Suprapubic skin (tissue), 4 donors: ENCODE data around the gene TANK. TPM values are rescaled to one million over a fixed set of nuclear protein-coding genes. Genes with fewer than 3 reads are reported as not detected.

Source experiments
- DNase-seq, 2 donors: peaks; one replicate each; pipeline ENCODE4 v3.0.0-alpha.2; 2019; ENCODE audit warnings: low spot score in 2 of 2
- H3K27ac ChIP-seq: fragments of 200-600 bp; sonication (generic); one replicate; pipeline ENCODE4 v1.5.1; 2019
- H3K27me3 ChIP-seq: fragments of 200-600 bp; sonication (generic); one replicate; pipeline ENCODE4 v1.5.1; 2019
- H3K36me3 ChIP-seq: fragments of 200-600 bp; sonication (generic); one replicate; pipeline ENCODE4 v1.5.1; 2019
- H3K4me1 ChIP-seq: fragments of 200-600 bp; sonication (generic); one replicate; pipeline ENCODE4 v1.5.1; 2019
- H3K4me3 ChIP-seq: fragments of 200-600 bp; sonication (generic); one replicate; pipeline ENCODE4 v1.5.1; 2019; ENCODE audit warnings: mild to moderate bottlenecking
- H3K9me3 ChIP-seq: fragments of 200-600 bp; sonication (generic); one replicate; pipeline ENCODE4 v1.5.1; 2019
- EP300 ChIP-seq: sonication (generic); formaldehyde crosslinking; IDR thresholded peaks from one replicate; pipeline ENCODE4 v1.6.1; 2017; ENCODE audit warnings: antibody characterized with exemption
- POLR2A ChIP-seq, 2 donors: fragments of 450-650 bp; IDR thresholded peaks; one replicate each; pipeline ENCODE4 v1.6.1; 2017; ENCODE audit warnings: antibody characterized with exemption in 2 of 2, mild to moderate bottlenecking in 2 of 2, moderate library complexity in 2 of 2
- POLR2AphosphoS5 ChIP-seq, 3 donors: sonication (generic); formaldehyde crosslinking; IDR thresholded peaks; one replicate each; pipeline ENCODE4 v1.6.1; 2017; ENCODE audit warnings: antibody characterized with exemption in 3 of 3
- WGBS: methylation state at CpG from one replicate; pipeline ENCODE4 v1.1.5; 2018; 5-methylcytosine and 5-hydroxymethylcytosine counted together
- total RNA-seq, 4 donors: library from RNA; depleted of rRNA; stranded (reverse); fragments of >200 nt; gene quantifications; one replicate each; pipeline ENCODE4 v1.1.0, GENCODE V29; 2016
- TF ChIP-seq, protein P1 (sequence below), 2 donors: fragments of 200-600 bp in 1 of 2; fragments of 450-650 bp in 1 of 2; sonication (generic) in 1 of 2; IDR thresholded peaks; one replicate each; pipeline ENCODE4 v1.5.1; 2016 to 2019; ENCODE audit warnings: antibody characterized with exemption in 2 of 2, mild to moderate bottlenecking in 1 of 2, moderate library complexity in 1 of 2

TANK gene
- total RNA-seq, 4 donors from 2014 or later = 68.5 to 116 (median 81.7) TPM

DNA sequence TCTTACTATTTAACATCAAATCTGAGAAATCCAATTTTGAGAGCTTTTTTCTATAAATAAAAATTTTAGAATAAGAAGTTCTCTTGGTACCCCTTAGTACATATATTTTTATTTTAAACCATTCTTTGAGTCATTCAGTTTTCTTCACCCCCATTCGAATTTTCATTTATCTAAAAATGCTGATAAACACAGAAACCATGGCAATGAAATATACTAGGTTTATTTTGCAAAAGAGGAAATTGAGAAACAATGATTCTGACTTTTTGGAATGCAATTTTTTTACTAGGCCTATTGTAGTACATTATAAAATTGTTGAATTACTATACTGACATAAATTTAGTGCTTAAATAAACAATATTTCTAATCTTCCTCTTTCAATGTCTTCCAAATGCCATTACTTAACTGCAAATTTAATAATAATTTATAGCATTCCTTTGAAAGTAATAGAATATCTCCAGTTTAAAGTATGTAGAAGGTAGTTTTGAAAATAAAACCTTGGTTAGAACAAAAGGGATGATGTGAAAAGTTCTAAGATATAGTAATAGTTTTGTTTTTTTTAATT lies 46.3 kb downstream of the TANK start:
- Histone ChIP-seq H3K9me3 (no peaks in the 10 kb centered on the region), H3K4me1 (no peaks in the 10 kb centered on the region), H3K27me3 (no peaks in the 10 kb centered on the region), H3K27ac (no peak overlapping the region), H3K36me3 (peaks cover 30% of the 10 kb centered on the region), H3K4me3 (no peak overlapping the region)
- DNase-seq = no peak
- WGBS = 83% methylated on average over 1 of the region's 1 CpG
- TF ChIP-seq, protein P1, sequence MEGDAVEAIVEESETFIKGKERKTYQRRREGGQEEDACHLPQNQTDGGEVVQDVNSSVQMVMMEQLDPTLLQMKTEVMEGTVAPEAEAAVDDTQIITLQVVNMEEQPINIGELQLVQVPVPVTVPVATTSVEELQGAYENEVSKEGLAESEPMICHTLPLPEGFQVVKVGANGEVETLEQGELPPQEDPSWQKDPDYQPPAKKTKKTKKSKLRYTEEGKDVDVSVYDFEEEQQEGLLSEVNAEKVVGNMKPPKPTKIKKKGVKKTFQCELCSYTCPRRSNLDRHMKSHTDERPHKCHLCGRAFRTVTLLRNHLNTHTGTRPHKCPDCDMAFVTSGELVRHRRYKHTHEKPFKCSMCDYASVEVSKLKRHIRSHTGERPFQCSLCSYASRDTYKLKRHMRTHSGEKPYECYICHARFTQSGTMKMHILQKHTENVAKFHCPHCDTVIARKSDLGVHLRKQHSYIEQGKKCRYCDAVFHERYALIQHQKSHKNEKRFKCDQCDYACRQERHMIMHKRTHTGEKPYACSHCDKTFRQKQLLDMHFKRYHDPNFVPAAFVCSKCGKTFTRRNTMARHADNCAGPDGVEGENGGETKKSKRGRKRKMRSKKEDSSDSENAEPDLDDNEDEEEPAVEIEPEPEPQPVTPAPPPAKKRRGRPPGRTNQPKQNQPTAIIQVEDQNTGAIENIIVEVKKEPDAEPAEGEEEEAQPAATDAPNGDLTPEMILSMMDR (IDR thresholded peaks at IDR 0.05) = no peak
- TF ChIP-seq POLR2A (IDR thresholded peaks at IDR 0.05) (no peak), POLR2AphosphoS5 (IDR thresholded peaks at IDR 0.05) (no peak), EP300 (no peak)

DNA sequence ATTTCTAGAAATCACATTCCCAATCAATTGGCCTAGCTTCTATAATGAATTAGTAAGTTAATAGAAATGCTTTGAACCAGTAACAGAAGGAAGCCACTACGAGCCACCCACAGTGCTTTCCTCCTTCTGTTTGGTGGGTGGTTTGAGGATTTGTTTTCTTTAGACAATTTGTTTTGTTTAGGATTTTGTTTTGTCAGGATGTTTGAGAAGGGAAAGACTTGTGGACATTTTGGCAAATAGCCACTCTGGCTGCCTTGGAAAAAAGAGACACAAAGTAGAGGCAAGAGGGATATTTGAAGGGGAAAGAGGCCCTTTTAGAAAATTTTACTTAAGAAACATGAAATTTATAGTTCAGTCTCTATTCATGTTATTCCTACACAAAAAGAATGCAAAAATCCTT lies 47.7 kb downstream of the TANK start:
- TF ChIP-seq EP300 (no peak), POLR2A (IDR thresholded peaks at IDR 0.05) (no peak), POLR2AphosphoS5 (IDR thresholded peaks at IDR 0.05) (no peak)
- TF ChIP-seq, protein P1 (IDR thresholded peaks at IDR 0.05) = no peak
- peaks cover 38% of the 10 kb centered on the region for H3K36me3 ChIP-seq
- no peaks in the 10 kb centered on the region for H3K9me3 ChIP-seq
- H3K4me1 ChIP-seq = no peaks in the 10 kb centered on the region
- no peak for DNase-seq
- no peaks in the 10 kb centered on the region for H3K27me3 ChIP-seq
- 78% methylated on average over 1 of the region's 1 CpG for WGBS
- no peak overlapping the region for H3K4me3 ChIP-seq
- no peak overlapping the region for H3K27ac ChIP-seq

DNA sequence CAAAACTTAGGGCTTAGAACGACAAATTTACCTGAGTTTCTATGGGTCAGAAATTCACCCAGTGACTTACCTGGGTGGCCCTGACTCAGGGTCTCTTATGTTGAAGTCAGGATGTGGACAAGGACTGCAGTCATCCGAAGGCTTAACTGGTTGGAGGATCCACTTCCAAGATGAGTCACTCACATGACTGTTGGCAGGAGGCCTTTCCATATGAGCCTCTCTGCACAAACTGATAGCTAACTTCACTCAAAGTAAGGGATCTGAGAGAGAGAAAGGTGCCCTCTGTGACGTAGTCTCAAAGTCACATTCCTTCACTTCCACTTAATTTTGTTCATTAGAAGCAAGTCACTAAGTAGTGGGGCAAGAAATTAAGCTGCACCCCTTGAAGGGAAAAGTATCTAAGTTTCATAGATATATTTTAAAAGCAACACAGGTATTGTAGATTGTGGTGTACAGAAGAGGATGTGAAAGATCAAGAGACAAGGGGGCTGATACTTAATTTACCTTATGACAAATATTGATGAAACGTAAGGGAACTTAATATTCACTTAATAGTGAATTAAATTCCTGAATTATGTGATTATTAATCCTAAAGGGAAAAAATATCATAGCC lies 48.4 kb downstream of the TANK start:
- no peak overlapping the region for H3K4me3 ChIP-seq
- no peaks in the 10 kb centered on the region for H3K9me3 ChIP-seq
- H3K27me3 ChIP-seq = no peaks in the 10 kb centered on the region
- WGBS = 70% methylated on average over 4 of the region's 4 CpGs
- no peak for DNase-seq
- no peaks in the 10 kb centered on the region for H3K4me1 ChIP-seq
- TF ChIP-seq POLR2A (IDR thresholded peaks at IDR 0.05) = no peak
- TF ChIP-seq, protein P1 (IDR thresholded peaks at IDR 0.05) = no peak
- no peak for TF ChIP-seq EP300
- no peak for TF ChIP-seq POLR2AphosphoS5 (IDR thresholded peaks at IDR 0.05)
- peaks cover 36% of the 10 kb centered on the region for H3K36me3 ChIP-seq
- no peak overlapping the region for H3K27ac ChIP-seq

DNA sequence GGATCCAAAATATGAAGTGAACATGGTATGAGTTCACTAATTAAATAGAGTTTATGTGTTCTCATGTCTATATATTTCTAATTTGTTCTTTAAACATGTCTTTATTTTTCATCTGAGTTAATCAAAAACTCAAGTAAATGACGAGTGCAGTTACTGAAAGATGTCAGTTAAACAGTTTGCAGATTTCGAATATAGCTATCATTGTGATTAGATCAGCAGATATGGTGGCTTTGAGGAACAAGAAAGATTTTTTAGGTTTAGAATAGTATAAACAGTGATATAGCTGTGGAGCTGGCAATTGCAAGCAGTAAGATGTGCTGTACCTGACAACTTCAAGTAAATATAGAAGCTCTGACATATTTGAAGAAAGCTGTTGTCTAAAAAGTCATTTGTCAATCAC lies 49.7 kb downstream of the TANK start:
- no peaks in the 10 kb centered on the region for H3K27me3 ChIP-seq
- no peak overlapping the region for H3K4me3 ChIP-seq
- no peak overlapping the region for H3K27ac ChIP-seq
- 86% methylated on average over 2 of the region's 2 CpGs for WGBS
- TF ChIP-seq EP300 (no peak), POLR2AphosphoS5 (IDR thresholded peaks at IDR 0.05) (no peak), POLR2A (IDR thresholded peaks at IDR 0.05) (no peak)
- TF ChIP-seq, protein P1 (IDR thresholded peaks at IDR 0.05) = no peak
- no peaks in the 10 kb centered on the region for H3K9me3 ChIP-seq
- DNase-seq = no peak
- H3K4me1 ChIP-seq = no peaks in the 10 kb centered on the region
- peaks cover 40% of the 10 kb centered on the region for H3K36me3 ChIP-seq

DNA sequence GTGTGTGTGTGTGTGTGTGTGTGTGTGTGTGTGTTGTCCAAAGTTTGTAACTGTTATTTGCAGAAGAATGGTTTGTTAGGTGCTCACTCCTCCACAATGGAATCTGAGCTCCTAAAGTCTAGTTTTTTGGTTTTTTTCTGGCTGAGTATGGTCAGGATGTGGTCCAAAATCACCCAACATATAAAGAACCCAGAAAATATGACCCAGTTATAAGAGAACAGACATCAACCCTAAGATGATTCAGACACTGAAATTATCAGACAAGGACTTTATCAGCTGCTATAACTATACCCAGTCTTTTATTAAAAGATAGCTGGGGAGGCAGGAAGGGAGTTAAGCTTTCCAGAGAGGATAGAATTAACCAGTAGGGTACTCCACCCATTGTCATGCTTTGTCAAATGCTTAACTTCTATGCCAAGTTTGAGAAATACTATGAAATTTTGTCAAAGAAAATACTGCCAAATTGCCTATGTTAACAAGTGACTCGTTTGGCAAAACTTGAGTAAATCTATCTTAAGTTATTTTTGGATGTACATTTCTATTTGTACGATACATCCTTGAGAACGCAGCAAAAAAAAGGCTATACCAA lies 57.5 kb downstream of the TANK start:
- no peaks in the 10 kb centered on the region for H3K9me3 ChIP-seq
- WGBS = 70% methylated on average over 3 of the region's 3 CpGs
- no peak overlapping the region for H3K27ac ChIP-seq
- DNase-seq = no peak
- H3K4me1 ChIP-seq = no peaks in the 10 kb centered on the region
- TF ChIP-seq POLR2A (IDR thresholded peaks at IDR 0.05) (no peak), EP300 (no peak), POLR2AphosphoS5 (IDR thresholded peaks at IDR 0.05) (no peak)
- TF ChIP-seq, protein P1 (IDR thresholded peaks at IDR 0.05) = no peak
- no peaks in the 10 kb centered on the region for H3K27me3 ChIP-seq
- no peak overlapping the region for H3K4me3 ChIP-seq
- peaks cover 14% of the 10 kb centered on the region for H3K36me3 ChIP-seq
